Stimulated activated CD8-positive, alpha-beta memory T cell treated with anti-CD3 and anti-CD28 coated beads, Interleukin-2, amount 100 ng/mL, for 1 hour (primary cell): Measurements from ENCODE around the gene RNF152.

Source experiments
- DNase-seq, 2 donors: peaks; one replicate each; pipeline ENCODE4 v3.0.0-alpha.2; 2020; ENCODE audit warnings: low read depth in 2 of 2

RNF152 gene, protein sequence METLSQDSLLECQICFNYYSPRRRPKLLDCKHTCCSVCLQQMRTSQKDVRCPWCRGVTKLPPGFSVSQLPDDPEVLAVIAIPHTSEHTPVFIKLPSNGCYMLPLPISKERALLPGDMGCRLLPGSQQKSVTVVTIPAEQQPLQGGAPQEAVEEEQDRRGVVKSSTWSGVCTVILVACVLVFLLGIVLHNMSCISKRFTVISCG

GRCh38 chr18:61892683-61893308 is at the start of gene RNF152:
Gene RNF152 (minus strand): TSS chr18:61893007. CDS start chr18:61816463, 76,544 bp downstream.
- no peak for DNase-seq

DNA sequence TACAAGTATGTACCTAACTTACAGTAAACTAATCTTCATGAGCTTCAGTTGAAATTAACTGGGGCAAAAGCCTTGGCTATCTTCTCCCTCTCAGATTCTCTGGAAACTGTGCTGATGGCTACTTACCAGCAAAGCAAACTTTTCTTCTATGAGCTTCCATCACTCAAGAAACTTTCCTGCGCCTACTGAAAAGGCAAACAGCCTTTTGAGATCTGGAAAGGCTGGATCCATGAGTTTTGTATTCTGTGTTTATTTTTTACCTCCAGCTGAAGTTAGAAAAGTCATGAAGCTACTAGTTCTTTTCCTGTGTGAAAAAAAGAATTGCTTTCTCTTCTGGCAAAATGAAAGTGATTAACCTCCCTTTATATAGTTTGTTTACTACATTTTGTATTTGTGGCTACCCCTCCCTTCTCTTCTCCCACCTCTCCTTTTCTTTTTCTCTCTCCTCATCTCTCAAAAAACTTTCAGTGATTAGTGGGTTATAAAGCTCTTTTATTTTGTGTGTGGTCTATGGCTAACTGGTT is 49.2 kb upstream of the RNF152 start:
- DNase-seq: no peak

- no peak for DNase-seq
These were observed 46.4 kb upstream of the RNF152 start for GRCh38 chr18:61939046-61939674.

DNA sequence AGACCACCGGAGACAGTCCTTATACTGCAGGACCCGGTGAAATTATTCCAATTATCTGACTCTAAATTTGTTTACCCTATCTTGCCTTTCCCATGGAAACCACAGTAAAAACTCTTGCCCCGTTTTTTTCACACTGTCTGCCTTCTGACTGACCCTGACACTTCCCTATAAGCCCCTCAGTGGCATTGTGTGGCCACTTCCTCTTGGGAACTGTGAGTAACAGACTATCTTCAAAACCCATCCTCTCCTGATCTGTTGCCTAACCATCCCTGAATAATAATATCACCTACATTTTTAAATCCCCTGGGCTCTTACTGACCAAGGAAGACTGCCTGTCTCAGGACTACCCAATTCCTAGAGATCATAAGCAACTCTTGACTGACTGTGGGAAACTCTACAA is 42.6 kb upstream of the RNF152 start:
- no peak for DNase-seq

- DNase-seq: no peak
These were observed 39.0 kb upstream of the RNF152 start for GRCh38 chr18:61931654-61932379.

- DNase-seq: no peak
These were observed 37.3 kb upstream of the RNF152 start for GRCh38 chr18:61929881-61930640.

DNA sequence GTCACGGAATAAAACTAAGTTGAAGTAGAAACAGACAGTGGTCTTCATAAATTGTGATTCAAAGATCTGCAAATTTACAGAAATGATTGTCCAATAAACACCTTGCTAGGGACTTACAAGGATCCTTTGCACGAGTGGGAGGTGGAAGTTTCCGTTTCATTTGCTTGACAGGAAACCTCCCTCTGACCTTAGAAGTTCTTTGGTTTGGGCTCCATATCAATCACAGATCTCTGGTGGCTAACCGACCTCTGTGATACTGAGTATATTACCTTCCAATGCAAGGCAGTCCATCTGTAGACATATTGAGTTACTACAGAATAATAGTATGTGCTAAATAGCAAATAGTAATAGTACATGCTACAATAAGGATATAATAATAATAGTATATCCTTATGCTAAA is 33.7 kb upstream of the RNF152 start:
- no peak for DNase-seq

DNA sequence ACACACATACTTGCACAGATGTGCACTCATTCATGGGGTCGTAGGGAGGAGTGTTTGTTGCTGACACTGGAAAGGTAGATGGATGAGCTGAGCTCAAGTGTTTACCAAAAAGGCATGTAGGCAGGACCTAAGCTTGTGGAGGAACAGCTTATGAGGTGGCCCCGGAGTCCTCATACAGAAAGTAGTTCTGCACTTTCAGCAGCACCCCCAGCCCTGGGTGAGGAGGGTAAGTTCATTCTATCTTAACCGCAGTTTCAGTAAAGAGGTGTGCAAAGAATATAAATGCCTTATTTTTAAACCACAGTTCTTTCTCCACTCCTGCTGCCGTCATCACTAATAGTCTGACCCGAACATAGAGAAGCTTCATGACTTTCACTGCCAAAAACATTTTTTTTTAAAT is 31.7 kb upstream of the RNF152 start:
- DNase-seq: no peak

- no peak for DNase-seq
These were observed 29.6 kb upstream of the RNF152 start for GRCh38 chr18:61922435-61922834.

GRCh38 chr18:61921621-61922235 is 28.9 kb upstream of the RNF152 start:
- no peak for DNase-seq

GRCh38 chr18:61917818-61918217 is 25.0 kb upstream of the RNF152 start:
- no peak for DNase-seq

DNA sequence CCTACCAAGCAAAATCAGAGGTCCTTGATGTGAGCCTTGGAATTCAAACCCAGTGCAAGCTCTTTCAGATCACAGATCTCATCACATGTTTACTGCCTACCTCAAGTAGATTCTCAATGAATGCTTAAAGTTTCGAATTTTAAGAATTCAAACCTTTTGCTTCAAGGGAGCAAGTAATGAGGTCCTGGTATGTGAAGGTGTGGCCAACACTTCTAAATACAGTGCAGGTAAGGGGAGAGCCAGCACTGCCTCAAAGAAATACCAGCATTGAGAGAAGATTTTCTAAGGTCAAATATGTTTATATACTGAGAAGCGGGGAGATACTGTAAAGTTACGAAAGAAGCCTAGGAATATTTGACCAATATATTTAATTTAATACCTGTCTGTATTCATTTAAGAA is 19.7 kb upstream of the RNF152 start:
- DNase-seq: no peak

- DNase-seq: no peak
These were observed 17.3 kb upstream of the RNF152 start for GRCh38 chr18:61910101-61910500.

DNA sequence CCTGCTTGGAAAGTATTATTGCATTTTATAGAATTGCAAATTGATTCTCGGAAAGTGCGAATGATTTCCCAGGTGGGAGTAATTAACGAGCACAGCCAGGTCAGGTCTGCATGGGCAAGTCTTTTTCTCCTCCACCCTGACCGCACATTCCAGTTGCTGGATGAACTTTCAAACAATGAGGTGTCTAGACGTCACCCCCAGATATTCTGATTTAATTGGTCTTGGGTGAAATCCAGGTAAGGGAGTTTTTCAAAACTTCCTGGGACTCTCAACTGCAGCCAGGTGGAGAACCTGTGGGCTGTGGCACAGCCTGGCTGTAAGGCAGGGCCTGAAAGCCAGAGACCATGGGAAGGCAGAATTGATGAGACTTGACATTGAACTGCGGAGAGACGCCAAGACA is 15.9 kb upstream of the RNF152 start:
- no peak for DNase-seq

- DNase-seq: no peak
These were observed 8.6 kb upstream of the RNF152 start for GRCh38 chr18:61901323-61901986.

GRCh38 chr18:61900504-61901281 is 7.9 kb upstream of the RNF152 start:
- no peak for DNase-seq

DNA sequence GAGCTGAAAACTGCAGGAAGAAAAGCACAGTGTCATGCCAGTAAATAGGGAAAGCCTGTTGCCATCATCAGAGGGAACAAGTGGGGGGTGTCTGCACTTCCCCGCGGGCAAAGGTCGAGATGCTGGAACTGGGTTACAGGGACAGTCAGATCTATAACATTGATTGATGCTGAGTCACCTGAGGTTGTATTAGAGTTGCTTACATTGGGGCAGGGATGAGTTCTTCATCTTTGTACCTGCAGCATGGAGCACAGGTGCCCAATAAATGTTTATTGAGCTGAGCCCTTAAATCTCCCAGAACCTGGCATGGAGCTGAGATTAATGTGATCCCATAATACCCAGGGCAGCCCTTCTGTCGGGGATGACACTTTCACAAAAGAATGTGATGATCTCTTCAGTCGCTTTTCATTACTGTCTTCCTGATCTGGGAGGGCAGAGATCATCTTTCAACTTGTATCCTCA is 5.9 kb upstream of the RNF152 start:
- DNase-seq: no peak

DNA sequence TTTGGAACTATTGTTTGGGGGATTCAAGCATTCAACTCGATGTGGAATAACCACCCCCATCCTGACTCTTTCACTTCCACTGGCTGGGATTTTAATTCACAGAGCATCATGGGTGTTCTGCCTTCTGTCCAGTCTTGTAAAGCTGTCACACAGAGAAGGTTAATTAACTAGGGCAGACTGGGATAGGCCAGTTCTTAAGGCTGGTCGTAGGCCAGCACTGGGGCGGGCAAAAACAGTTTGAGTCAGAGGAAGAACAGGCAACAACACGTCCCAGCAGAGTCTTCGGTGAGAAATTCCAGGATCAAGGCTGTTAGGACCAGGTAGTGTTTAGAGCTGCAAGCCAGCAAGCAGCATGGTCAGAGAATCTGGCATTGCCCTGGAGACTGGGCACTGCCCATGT is 4.0 kb upstream of the RNF152 start:
- DNase-seq: no peak

- DNase-seq: no peak
These were observed 3.3 kb upstream of the RNF152 start for GRCh38 chr18:61896118-61896517.
